Lower leg skin (tissue), 3 donors: ENCODE results near the gene GSK3B.

Source experiments
- CTCF ChIP-seq, 3 donors: fragments of 450-650 bp; IDR thresholded peaks; one replicate each; pipeline ENCODE4 v1.5.1; 2016; ENCODE audit warnings: antibody characterized with exemption in 3 of 3, mild to moderate bottlenecking in 3 of 3, moderate library complexity in 2 of 3
- POLR2A ChIP-seq, 2 donors: fragments of 450-650 bp; IDR thresholded peaks; one replicate each; pipeline ENCODE4 v1.6.1; 2016 to 2017; ENCODE audit warnings: antibody characterized with exemption in 2 of 2, mild to moderate bottlenecking in 1 of 2, moderate library complexity in 1 of 2

- TF ChIP-seq CTCF (IDR thresholded peaks at IDR 0.05) (no peak), POLR2A (IDR thresholded peaks at IDR 0.05) (no peak)
These were observed 48.0 kb upstream of the GSK3B start for GRCh38 chr3:120142236-120142635.
